Measurements from ENCODE around the gene C15orf40.
A peak's percentile ranks its signal among the peaks of the same experiment; 100 is the strongest.

C15orf40 gene

DNA sequence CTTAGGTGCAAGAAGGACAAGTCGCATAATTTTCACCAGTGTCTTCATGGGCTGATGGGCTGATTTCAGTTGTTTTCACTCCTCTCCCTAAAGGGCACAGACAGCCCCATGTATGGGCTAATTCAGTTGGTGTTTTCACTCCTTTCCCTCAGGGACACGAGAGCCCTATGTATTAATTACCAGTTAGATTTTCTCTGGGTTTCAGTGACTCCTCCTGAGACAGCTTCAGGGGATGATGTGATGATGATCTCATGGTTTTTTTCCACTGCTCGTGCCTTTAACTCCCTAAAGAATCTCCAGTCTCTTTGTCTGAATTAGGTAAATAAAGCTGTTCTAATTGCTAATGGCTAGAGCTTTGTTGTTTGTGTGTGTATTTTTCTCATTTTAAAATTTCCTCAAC lies 15.5 kb downstream of the C15orf40 start:
- TF ChIP-seq CTCF (IDR thresholded peaks at IDR 0.05; ENCODE audit: extremely low read depth, insufficient read depth, missing control alignments), result no peak
- in situ Hi-C loops (cut with MboI; ENCODE audit: low pct_unique_long_range_greater_than_20kb, low sequenced_read_pairs, unreplicated experiment), result no loop called here
- DNase-seq (ENCODE audit: low spot score), result no peak

DNA sequence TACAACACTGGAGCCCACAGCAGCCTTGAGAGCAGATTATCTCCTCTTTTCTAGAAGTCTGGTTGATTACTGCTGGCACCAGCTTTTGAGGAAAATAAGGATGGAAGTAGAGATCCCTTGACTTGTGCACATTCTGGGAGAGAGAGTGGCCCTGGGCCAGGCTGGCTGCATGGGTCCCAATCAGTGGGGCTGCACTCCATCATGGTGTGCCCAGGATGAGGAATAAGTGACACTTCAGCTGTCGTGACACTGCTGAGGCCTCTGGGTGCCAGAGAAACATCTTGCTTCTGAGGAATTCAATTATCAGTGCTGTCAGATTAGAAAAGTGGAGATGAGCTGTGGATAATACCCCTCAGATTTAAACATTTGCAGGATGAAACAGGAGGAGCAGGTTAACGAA lies 16.4 kb downstream of the C15orf40 start:
- TF ChIP-seq CTCF (IDR thresholded peaks at IDR 0.05; ENCODE audit: extremely low read depth, insufficient read depth, missing control alignments), result no peak
- in situ Hi-C loops (cut with MboI; ENCODE audit: low pct_unique_long_range_greater_than_20kb, low sequenced_read_pairs, unreplicated experiment), result no loop called here

GRCh38 chr15:82993144-82993543 lies 18.3 kb downstream of the C15orf40 start:
- in situ Hi-C loops (cut with MboI; ENCODE audit: low pct_unique_long_range_greater_than_20kb, low sequenced_read_pairs, unreplicated experiment), result no loop called here
- TF ChIP-seq CTCF (IDR thresholded peaks at IDR 0.05; ENCODE audit: extremely low read depth, insufficient read depth, missing control alignments), result no peak
- no peak for DNase-seq (ENCODE audit: low spot score)

More for the DNA sequence above, 16.4 kb downstream of the C15orf40 start:
- DNase-seq (ENCODE audit: low spot score), result no peak

DNA sequence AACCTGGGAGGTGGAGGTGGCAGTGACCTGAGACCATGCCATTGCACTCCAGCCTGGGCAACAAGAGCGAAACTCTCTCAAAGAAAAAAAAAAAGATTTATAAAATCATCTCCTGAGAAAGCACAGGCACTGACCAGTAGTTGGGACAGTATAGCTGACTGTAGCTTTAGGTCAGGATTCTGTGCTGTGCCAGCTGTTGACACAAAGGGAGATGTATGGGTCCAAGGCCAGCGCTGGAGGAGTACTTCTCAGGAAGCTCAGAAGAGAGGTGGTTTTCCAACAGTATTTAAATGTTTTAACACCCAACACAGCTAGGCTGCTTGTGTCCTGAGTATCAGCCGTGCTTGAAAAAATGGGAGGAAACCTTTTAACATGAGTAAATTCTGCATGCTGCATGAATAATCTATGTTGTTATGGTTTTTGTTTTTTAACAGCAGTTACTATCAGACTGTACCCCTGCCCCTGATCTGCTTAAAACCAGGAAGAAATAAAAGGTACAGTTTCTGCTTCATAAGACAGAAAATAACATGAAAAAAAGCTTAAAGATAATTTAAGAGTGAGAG lies 18.9 kb downstream of the C15orf40 start:
- in situ Hi-C loops (cut with MboI; ENCODE audit: low pct_unique_long_range_greater_than_20kb, low sequenced_read_pairs, unreplicated experiment), result no loop called here
- TF ChIP-seq CTCF (IDR thresholded peaks at IDR 0.05; ENCODE audit: extremely low read depth, insufficient read depth, missing control alignments), result no peak
- no peak for DNase-seq (ENCODE audit: low spot score)

DNA sequence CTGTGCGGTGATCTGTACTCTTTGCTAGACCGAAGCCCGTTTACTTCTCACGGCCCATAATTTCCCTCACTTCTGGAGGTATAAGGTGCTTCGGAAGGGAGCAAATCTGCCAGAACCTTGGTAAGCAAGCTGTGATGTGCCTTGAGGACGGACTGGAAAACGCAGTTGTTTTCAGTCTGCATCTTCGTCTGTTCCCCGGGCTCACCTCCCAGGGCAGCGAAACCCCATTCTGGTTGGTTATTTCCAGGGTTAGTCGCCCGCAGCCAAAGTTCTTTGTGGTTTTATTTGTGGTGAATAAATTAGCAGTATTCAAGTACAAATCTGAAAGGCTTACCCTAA lies 25.0 kb downstream of the C15orf40 start:
- TF ChIP-seq CTCF (IDR thresholded peaks at IDR 0.05; ENCODE audit: extremely low read depth, insufficient read depth, missing control alignments), result no peak
- in situ Hi-C loops (cut with MboI; ENCODE audit: low pct_unique_long_range_greater_than_20kb, low sequenced_read_pairs, unreplicated experiment), result loop anchor here (10.0 kb wide), 1 partner anchor 132 kb away; no protein-coding TSS in a partner anchor
- DNase-seq (ENCODE audit: low spot score), result peak; percentile 54

DNA sequence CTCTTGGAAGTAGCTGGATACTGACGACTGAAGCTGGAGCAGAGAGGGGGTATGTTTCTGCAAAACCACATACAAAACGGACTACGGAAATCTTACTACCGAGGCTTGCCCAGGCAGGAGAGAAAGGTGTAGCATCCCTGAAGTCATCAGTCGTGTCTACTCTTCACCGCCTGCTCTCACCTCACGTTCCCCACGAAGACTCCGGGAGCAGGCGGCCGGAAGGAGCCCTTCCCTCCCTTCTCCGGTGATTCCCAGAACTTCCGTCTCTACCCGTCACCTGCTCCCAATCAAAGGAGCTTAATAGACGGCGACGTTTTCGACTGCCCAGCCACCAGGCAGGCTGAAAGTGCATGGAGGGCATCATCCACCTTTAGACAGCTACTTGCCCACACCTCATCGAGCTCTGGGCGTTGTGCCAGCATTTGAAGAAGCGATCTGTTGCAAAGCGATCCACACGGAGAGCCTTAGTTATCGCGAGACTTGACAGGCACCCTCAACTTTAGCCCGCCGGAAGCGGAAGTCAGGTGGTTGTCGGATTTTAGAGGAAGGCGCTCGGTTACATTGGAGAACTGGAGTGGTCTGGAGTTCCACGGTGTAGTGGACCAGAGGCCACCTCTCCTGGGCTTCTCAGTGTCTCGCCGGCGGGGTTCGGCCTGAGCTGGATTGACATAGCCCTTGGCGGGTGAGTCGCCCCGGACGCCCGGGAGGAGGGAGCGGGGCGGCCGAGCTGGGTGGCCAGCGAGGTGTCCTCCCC lies 25.6 kb downstream of the C15orf40 start, which contains the start of gene RAMAC:
Gene RAMAC (plus strand): TSS at position 523 of the 754 bp plus-strand sequence. CDS start 2,809 bp downstream, outside the sequence.
- DNase-seq (ENCODE audit: low spot score), result peak; percentile 89
- in situ Hi-C loops (cut with MboI; ENCODE audit: low pct_unique_long_range_greater_than_20kb, low sequenced_read_pairs, unreplicated experiment), result loop anchor here (10.0 kb wide), 1 partner anchor 131 kb away; no protein-coding TSS in a partner anchor
- no peak for TF ChIP-seq CTCF (IDR thresholded peaks at IDR 0.05; ENCODE audit: extremely low read depth, insufficient read depth, missing control alignments)

All from GM13977 (cell line).